22Rv1 (cell line): ENCODE results near the gene SPCS1.

Source experiments
- H3K27ac ChIP-seq: fragments of 450-650 bp; 2 replicates; pipeline ENCODE4 v1.5.1; 2017
- CTCF ChIP-seq: fragments of 450-650 bp; IDR thresholded peaks from 2 replicates; pipeline ENCODE4 v1.5.1; 2017; ENCODE audit warnings: mild to moderate bottlenecking
- ZFX ChIP-seq: fragments of 450-650 bp; IDR thresholded peaks from 2 replicates; pipeline ENCODE4 v1.6.1; 2017; ENCODE audit warnings: antibody characterized with exemption, borderline replicate concordance

Gene SPCS1

GRCh38 chr3:52679199-52679538 is 26.7 kb upstream of the SPCS1 start:
- TF ChIP-seq ZFX (no peak), CTCF (no peak)
- peak overlapping the region; percentile 42 for H3K27ac ChIP-seq

- TF ChIP-seq ZFX (no peak), CTCF (no peak)
- peak overlapping the region; percentile 42 for H3K27ac ChIP-seq
These were observed 26.1 kb upstream of the SPCS1 start for GRCh38 chr3:52679811-52680210.

- H3K27ac ChIP-seq: no peak overlapping the region
- TF ChIP-seq ZFX (no peak), CTCF (no peak)
These were observed 24.3 kb upstream of the SPCS1 start for GRCh38 chr3:52681596-52681995.

GRCh38 chr3:52682016-52682415 is 23.9 kb upstream of the SPCS1 start:
- H3K27ac ChIP-seq: no peak overlapping the region

GRCh38 chr3:52683611-52684010 is 22.3 kb upstream of the SPCS1 start:
- TF ChIP-seq ZFX (no peak), CTCF (no peak)

More at GRCh38 chr3:52682016-52682415, 23.9 kb upstream of the SPCS1 start:
- TF ChIP-seq CTCF: no peak
- no peak for TF ChIP-seq ZFX

GRCh38 chr3:52684184-52684583 is 21.7 kb upstream of the SPCS1 start:
- peak overlapping the region; percentile 95; the same call in 1 of the 2 replicates for H3K27ac ChIP-seq
- no peak for TF ChIP-seq CTCF
- no peak for TF ChIP-seq ZFX

More at GRCh38 chr3:52683611-52684010, 22.3 kb upstream of the SPCS1 start:
- H3K27ac ChIP-seq: no peak overlapping the region

- TF ChIP-seq ZFX (no peak), CTCF (no peak)
- peak overlapping the region; percentile 95 for H3K27ac ChIP-seq
These were observed 20.6 kb upstream of the SPCS1 start for GRCh38 chr3:52685285-52685708.
